IPS-18a (cell line): Measurements from ENCODE around the gene ATP2B1.

Experiments used
- H3K27ac ChIP-seq: one replicate; pipeline ENCODE4 v1.5.1; 2013; ENCODE audit warnings: low read length
- H3K27me3 ChIP-seq: one replicate; pipeline ENCODE4 v1.6.1; 2013; ENCODE audit warnings: mild to moderate bottlenecking, low read length; ENCODE audit not compliant: control insufficient read depth, insufficient read depth
- H3K36me3 ChIP-seq: one replicate; pipeline ENCODE4 v1.6.1; 2013; ENCODE audit warnings: low read depth, low read length; ENCODE audit not compliant: control insufficient read depth
- H3K4me1 ChIP-seq: one replicate; pipeline ENCODE4 v1.6.1; 2013; ENCODE audit warnings: low read depth, low read length; ENCODE audit not compliant: control insufficient read depth
- H3K4me3 ChIP-seq: one replicate; pipeline ENCODE4 v1.5.1; 2013; ENCODE audit warnings: low read length
- H3K9ac ChIP-seq: one replicate; pipeline ENCODE4 v1.6.1; 2013; ENCODE audit warnings: mild to moderate bottlenecking, low read length, moderate library complexity
- H3K9me3 ChIP-seq: one replicate; pipeline ENCODE4 v1.6.1; 2013; ENCODE audit warnings: low read depth, low read length; ENCODE audit not compliant: control insufficient read depth

The ATP2B1 gene

DNA sequence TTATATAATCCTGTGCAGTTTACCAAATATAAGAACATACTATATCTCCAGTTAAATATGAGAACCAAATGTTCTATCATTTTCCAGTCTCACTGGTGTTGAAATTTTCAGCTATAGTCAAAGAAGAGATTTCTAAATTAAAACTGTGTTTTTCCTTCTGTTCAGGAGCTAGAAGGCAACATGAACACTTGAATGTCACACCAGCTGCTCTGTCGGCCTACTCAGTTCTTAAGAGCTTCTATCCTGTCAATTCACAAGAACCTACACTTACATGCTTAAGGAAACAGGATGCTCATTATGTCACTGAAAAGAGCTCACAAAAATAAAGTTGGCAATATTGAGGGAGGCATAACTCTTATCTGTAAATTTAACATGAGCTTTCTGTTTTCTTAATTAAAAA, 43.1 kb downstream of the ATP2B1 start:
- no peak overlapping the region for H3K4me3 ChIP-seq
- H3K27ac ChIP-seq = no peak overlapping the region
- no peaks in the 10 kb centered on the region for H3K27me3 ChIP-seq
- no peaks in the 10 kb centered on the region for H3K9me3 ChIP-seq
- H3K4me1 ChIP-seq = no peaks in the 10 kb centered on the region
- no peaks in the 10 kb centered on the region for H3K36me3 ChIP-seq
- H3K9ac ChIP-seq = no peak overlapping the region

DNA sequence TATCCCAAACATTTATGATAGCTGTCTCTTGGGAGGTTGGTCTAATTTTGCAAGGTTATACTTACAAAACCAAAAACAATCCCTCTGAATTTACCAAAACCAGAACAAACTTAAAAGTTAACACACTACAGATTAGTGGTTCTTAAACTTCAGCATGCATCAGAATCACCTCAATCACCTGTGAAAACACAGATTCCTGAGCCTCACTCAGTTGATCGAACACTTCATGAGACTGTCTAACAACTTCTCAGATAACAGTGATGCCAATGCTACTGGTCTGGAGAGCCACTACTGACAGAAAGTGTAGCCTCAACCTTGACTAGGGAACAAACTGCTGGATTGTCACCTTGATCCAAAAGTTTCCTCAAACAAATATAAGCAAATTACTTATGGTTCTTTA, 44.2 kb downstream of the ATP2B1 start:
- Histone ChIP-seq H3K27ac (no peak overlapping the region), H3K4me1 (no peaks in the 10 kb centered on the region), H3K27me3 (no peaks in the 10 kb centered on the region), H3K36me3 (no peaks in the 10 kb centered on the region), H3K9me3 (no peaks in the 10 kb centered on the region), H3K4me3 (no peak overlapping the region), H3K9ac (no peak overlapping the region)

GRCh38 chr12:89663577-89664357, 44.9 kb downstream of the ATP2B1 start:
- H3K4me1 ChIP-seq = no peaks in the 10 kb centered on the region
- H3K4me3 ChIP-seq = no peak overlapping the region
- no peak overlapping the region for H3K9ac ChIP-seq
- H3K27me3 ChIP-seq = no peaks in the 10 kb centered on the region
- H3K27ac ChIP-seq = no peak overlapping the region
- H3K36me3 ChIP-seq = no peaks in the 10 kb centered on the region
- no peaks in the 10 kb centered on the region for H3K9me3 ChIP-seq

GRCh38 chr12:89662623-89663022, 46.0 kb downstream of the ATP2B1 start:
- no peaks in the 10 kb centered on the region for H3K4me1 ChIP-seq
- H3K36me3 ChIP-seq = no peaks in the 10 kb centered on the region
- H3K27ac ChIP-seq = no peak overlapping the region
- H3K9me3 ChIP-seq = no peaks in the 10 kb centered on the region
- no peaks in the 10 kb centered on the region for H3K27me3 ChIP-seq
- no peak overlapping the region for H3K9ac ChIP-seq
- H3K4me3 ChIP-seq = no peak overlapping the region

- Histone ChIP-seq H3K4me3 (no peak overlapping the region), H3K36me3 (no peaks in the 10 kb centered on the region), H3K27ac (no peak overlapping the region), H3K27me3 (no peaks in the 10 kb centered on the region), H3K9ac (no peak overlapping the region), H3K9me3 (no peaks in the 10 kb centered on the region), H3K4me1 (no peaks in the 10 kb centered on the region)
Measured at GRCh38 chr12:89661706-89662330, 46.8 kb downstream of the ATP2B1 start.

DNA sequence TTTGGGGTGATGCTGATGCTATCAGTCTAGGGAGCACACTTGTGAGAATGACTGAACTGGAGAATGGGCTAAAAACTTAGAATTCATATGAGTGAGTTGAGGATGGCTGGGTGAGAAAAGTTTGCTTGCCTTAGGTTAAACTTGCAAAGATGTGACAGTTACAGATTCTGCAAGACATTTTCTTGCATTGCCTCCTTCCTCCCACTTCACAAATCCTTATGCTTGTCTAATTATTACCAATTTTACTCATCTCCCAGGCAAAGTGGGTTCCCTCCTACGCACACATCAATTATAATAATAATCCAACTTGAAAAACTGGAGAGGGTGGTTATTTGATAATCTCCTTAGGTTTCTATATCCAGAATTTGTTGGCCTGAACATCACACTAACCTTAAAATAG, 50.9 kb downstream of the ATP2B1 start:
- Histone ChIP-seq H3K4me1 (no peaks in the 10 kb centered on the region), H3K27ac (no peak overlapping the region), H3K9ac (no peak overlapping the region), H3K4me3 (no peak overlapping the region), H3K36me3 (no peaks in the 10 kb centered on the region), H3K9me3 (no peaks in the 10 kb centered on the region), H3K27me3 (no peaks in the 10 kb centered on the region)

GRCh38 chr12:89657066-89657465, 51.6 kb downstream of the ATP2B1 start:
- Histone ChIP-seq H3K27me3 (no peaks in the 10 kb centered on the region), H3K9ac (no peak overlapping the region), H3K36me3 (no peaks in the 10 kb centered on the region), H3K4me1 (no peaks in the 10 kb centered on the region), H3K9me3 (no peaks in the 10 kb centered on the region), H3K27ac (no peak overlapping the region), H3K4me3 (no peak overlapping the region)

- Histone ChIP-seq H3K27me3 (no peaks in the 10 kb centered on the region), H3K4me1 (no peaks in the 10 kb centered on the region), H3K9me3 (no peaks in the 10 kb centered on the region), H3K9ac (no peak overlapping the region), H3K36me3 (no peaks in the 10 kb centered on the region), H3K27ac (no peak overlapping the region), H3K4me3 (no peak overlapping the region)
Measured at GRCh38 chr12:89655841-89656240, 52.8 kb downstream of the ATP2B1 start.

DNA sequence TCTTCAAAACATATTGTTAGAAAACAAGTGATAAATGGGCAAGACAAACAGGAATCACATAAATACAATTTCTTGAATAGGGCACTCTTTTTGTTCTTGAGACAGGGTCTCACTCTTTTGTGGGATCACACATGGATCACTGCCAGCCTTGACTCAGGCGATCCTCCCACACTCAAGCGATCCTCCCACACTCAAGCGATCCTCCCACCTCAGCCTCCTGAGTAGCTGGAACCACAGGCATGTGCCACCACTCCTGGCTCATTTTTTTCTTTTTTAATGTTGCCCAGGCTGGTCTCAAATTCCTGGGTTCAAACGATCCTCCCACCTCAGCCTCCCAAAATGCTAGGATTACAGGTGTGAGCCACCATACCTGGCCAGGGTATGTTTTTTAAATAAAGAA, 57.4 kb downstream of the ATP2B1 start:
- no peaks in the 10 kb centered on the region for H3K36me3 ChIP-seq

GRCh38 chr12:89650239-89650638, 58.4 kb downstream of the ATP2B1 start:
- Histone ChIP-seq H3K9ac (no peak overlapping the region), H3K9me3 (no peaks in the 10 kb centered on the region), H3K4me1 (no peaks in the 10 kb centered on the region), H3K4me3 (no peak overlapping the region), H3K27me3 (no peaks in the 10 kb centered on the region), H3K27ac (no peak overlapping the region), H3K36me3 (no peaks in the 10 kb centered on the region)

More for the DNA sequence above, 57.4 kb downstream of the ATP2B1 start:
- H3K4me1 ChIP-seq = no peaks in the 10 kb centered on the region
- no peak overlapping the region for H3K27ac ChIP-seq
- H3K4me3 ChIP-seq = no peak overlapping the region
- no peaks in the 10 kb centered on the region for H3K27me3 ChIP-seq
- no peak overlapping the region for H3K9ac ChIP-seq
- no peaks in the 10 kb centered on the region for H3K9me3 ChIP-seq

GRCh38 chr12:89649820-89650219, 58.8 kb downstream of the ATP2B1 start:
- Histone ChIP-seq H3K9me3 (no peaks in the 10 kb centered on the region), H3K27me3 (no peaks in the 10 kb centered on the region), H3K4me1 (no peaks in the 10 kb centered on the region), H3K9ac (no peak overlapping the region), H3K4me3 (no peak overlapping the region), H3K27ac (no peak overlapping the region), H3K36me3 (no peaks in the 10 kb centered on the region)

DNA sequence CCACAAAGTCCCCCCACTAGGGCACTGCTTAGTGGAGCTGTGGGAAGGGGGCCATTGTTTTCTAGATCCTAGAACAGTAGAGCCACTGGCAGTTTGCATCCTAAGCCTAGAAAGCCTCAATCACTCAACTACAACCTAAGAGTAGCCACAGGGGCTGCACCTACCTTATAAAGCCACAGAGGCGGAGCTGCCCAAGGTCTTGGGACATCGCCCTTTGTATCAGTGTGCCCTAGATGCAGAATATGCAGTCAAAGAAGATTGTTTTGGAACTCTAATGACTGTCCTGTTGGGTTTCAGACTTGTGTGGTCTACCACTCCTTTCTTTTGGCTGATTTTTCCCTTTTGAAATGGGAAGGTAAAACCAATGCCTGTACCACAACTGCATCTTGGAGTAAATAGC, 59.5 kb downstream of the ATP2B1 start:
- Histone ChIP-seq H3K9ac (no peak overlapping the region), H3K9me3 (no peaks in the 10 kb centered on the region), H3K4me1 (no peaks in the 10 kb centered on the region), H3K36me3 (no peaks in the 10 kb centered on the region), H3K27me3 (no peaks in the 10 kb centered on the region), H3K27ac (no peak overlapping the region), H3K4me3 (no peak overlapping the region)
